Immature natural killer cell (primary cell): Measurements from ENCODE around the gene EPHA2. TPM values are rescaled to one million over a fixed set of nuclear protein-coding genes. Genes with fewer than 3 reads are reported as not detected.
A peak's percentile ranks its signal among the peaks of the same experiment; 100 is the strongest.

Source experiments
- DNase-seq, 3 donors: peaks; one replicate each; pipeline ENCODE4 v3.0.0; 2022; ENCODE audit warnings: mixed read lengths in 1 of 3
- H3K27ac Mint-ChIP-seq, 6 donors: one replicate each; pipeline ENCODE4 v1.8.0; 2020; ENCODE audit warnings: mixed read lengths in 6 of 6, mild to moderate bottlenecking in 5 of 6, inconsistent platforms in 4 of 6, moderate library complexity in 3 of 6
- H3K27me3 Mint-ChIP-seq, 3 donors: one replicate each; pipeline ENCODE4 v1.8.0; 2020 to 2021; ENCODE audit warnings: low read depth in 3 of 3, mild to moderate bottlenecking in 3 of 3, mixed read lengths in 3 of 3, moderate library complexity in 3 of 3, inconsistent platforms in 1 of 3
- H3K36me3 Mint-ChIP-seq, 3 donors: one replicate each; pipeline ENCODE4 v1.8.0; 2020; ENCODE audit warnings: mixed read lengths in 3 of 3, inconsistent platforms in 2 of 3, mild to moderate bottlenecking in 2 of 3
- H3K4me1 Mint-ChIP-seq, 2 donors: one replicate each; pipeline ENCODE4 v1.8.0; 2020; ENCODE audit warnings: inconsistent platforms in 2 of 2, mild to moderate bottlenecking in 2 of 2, mixed read lengths in 2 of 2, moderate library complexity in 1 of 2
- H3K4me3 Mint-ChIP-seq, 5 donors: one replicate each; pipeline ENCODE4 v1.8.0; 2020; ENCODE audit warnings: mild to moderate bottlenecking in 5 of 5, mixed read lengths in 5 of 5, inconsistent platforms in 3 of 5, moderate library complexity in 3 of 5
- H3K9me3 Mint-ChIP-seq, 6 donors: one replicate each; pipeline ENCODE4 v1.8.0; 2020; ENCODE audit warnings: mild to moderate bottlenecking in 6 of 6, mixed read lengths in 6 of 6, inconsistent platforms in 4 of 6, moderate library complexity in 3 of 6
- polyA plus RNA-seq, 3 donors: library from polyadenylated mRNA; unstranded; fragments of 300-500 nt; fragmentation: Illumina TruSeq; gene quantifications; one replicate each; pipeline ENCODE4 v1.2.3, GENCODE V29; 2021

The EPHA2 gene
- polyA plus RNA-seq, 3 donors from 2014 or later, result not detected

GRCh38 chr1:16146279-16147155 is 9.4 kb downstream of the EPHA2 start:
- H3K27me3 Mint-ChIP-seq, result peaks cover 0 to 5% (median 2%) of the 10 kb centered on the region in 3 donors
- peaks cover 19 to 22% of the 10 kb centered on the region in 2 donors for H3K4me1 Mint-ChIP-seq
- no peaks in the 10 kb centered on the region for H3K9me3 Mint-ChIP-seq
- H3K4me3 Mint-ChIP-seq, result no peak overlapping the region
- peak overlapping the region in 1 of 6 donors; percentile 16 for H3K27ac Mint-ChIP-seq
- H3K36me3 Mint-ChIP-seq, result no peaks in the 10 kb centered on the region
- DNase-seq, result no peak

- Mint-ChIP-seq H3K27me3 (peaks cover 0 to 2% (median 2%) of the 10 kb centered on the region in 3 donors), H3K27ac (no peak overlapping the region), H3K4me1 (peaks cover 12 to 15% of the 10 kb centered on the region in 2 donors), H3K4me3 (no peak overlapping the region), H3K36me3 (no peaks in the 10 kb centered on the region), H3K9me3 (no peaks in the 10 kb centered on the region)
- DNase-seq, result no peak
Measured at GRCh38 chr1:16145662-16146278, 10.1 kb downstream of the EPHA2 start.

- no peak for DNase-seq
- Mint-ChIP-seq H3K27me3 (peaks cover 0 to 2% (median 2%) of the 10 kb centered on the region in 3 donors), H3K9me3 (no peaks in the 10 kb centered on the region), H3K4me3 (no peak overlapping the region), H3K36me3 (no peaks in the 10 kb centered on the region), H3K27ac (no peak overlapping the region), H3K4me1 (peaks cover 6 to 8% of the 10 kb centered on the region in 2 donors)
Measured at GRCh38 chr1:16145030-16145661, 10.7 kb downstream of the EPHA2 start.

GRCh38 chr1:16144325-16145029 is 11.4 kb downstream of the EPHA2 start:
- H3K27me3 Mint-ChIP-seq, result peaks cover 0 to 2% (median 2%) of the 10 kb centered on the region in 3 donors
- DNase-seq, result no peak
- H3K9me3 Mint-ChIP-seq, result no peaks in the 10 kb centered on the region
- no peak overlapping the region for H3K27ac Mint-ChIP-seq
- H3K4me1 Mint-ChIP-seq, result peaks cover 0 to 2% of the 10 kb centered on the region in 2 donors
- H3K36me3 Mint-ChIP-seq, result no peaks in the 10 kb centered on the region
- no peak overlapping the region for H3K4me3 Mint-ChIP-seq

- H3K36me3 Mint-ChIP-seq, result no peaks in the 10 kb centered on the region
- peaks cover 0 to 3% (median 2%) of the 10 kb centered on the region in 3 donors for H3K27me3 Mint-ChIP-seq
- H3K4me3 Mint-ChIP-seq, result no peak overlapping the region
- no peak for DNase-seq
- H3K27ac Mint-ChIP-seq, result no peak overlapping the region
- H3K9me3 Mint-ChIP-seq, result no peaks in the 10 kb centered on the region
- H3K4me1 Mint-ChIP-seq, result no peaks in the 10 kb centered on the region
Measured at GRCh38 chr1:16143566-16144324, 12.1 kb downstream of the EPHA2 start.

- Mint-ChIP-seq H3K36me3 (no peaks in the 10 kb centered on the region), H3K9me3 (no peaks in the 10 kb centered on the region), H3K27ac (no peak overlapping the region), H3K4me3 (no peak overlapping the region), H3K27me3 (peaks cover 0 to 4% (median 2%) of the 10 kb centered on the region in 3 donors), H3K4me1 (no peaks in the 10 kb centered on the region)
- DNase-seq, result no peak
Measured at GRCh38 chr1:16143005-16143565, 12.8 kb downstream of the EPHA2 start.

GRCh38 chr1:16142383-16142995 is 13.4 kb downstream of the EPHA2 start:
- Mint-ChIP-seq H3K4me1 (no peaks in the 10 kb centered on the region), H3K36me3 (no peaks in the 10 kb centered on the region), H3K27ac (no peak overlapping the region), H3K4me3 (no peak overlapping the region), H3K9me3 (no peaks in the 10 kb centered on the region), H3K27me3 (peaks cover 0 to 4% (median 2%) of the 10 kb centered on the region in 3 donors)
- DNase-seq, result no peak

GRCh38 chr1:16141573-16142336 is 14.1 kb downstream of the EPHA2 start:
- no peaks in the 10 kb centered on the region for H3K9me3 Mint-ChIP-seq
- H3K27ac Mint-ChIP-seq, result peak overlapping the region in 1 of 6 donors; percentile 5

GRCh38 chr1:16140068-16140596 is 15.7 kb downstream of the EPHA2 start:
- Mint-ChIP-seq H3K36me3 (no peaks in the 10 kb centered on the region), H3K4me3 (no peak overlapping the region), H3K27ac (no peak overlapping the region), H3K9me3 (no peaks in the 10 kb centered on the region), H3K4me1 (no peaks in the 10 kb centered on the region), H3K27me3 (peaks cover 0 to 4% (median 2%) of the 10 kb centered on the region in 3 donors)
- no peak for DNase-seq

More at GRCh38 chr1:16141573-16142336, 14.1 kb downstream of the EPHA2 start:
- no peaks in the 10 kb centered on the region for H3K4me1 Mint-ChIP-seq
- no peaks in the 10 kb centered on the region for H3K36me3 Mint-ChIP-seq
- H3K27me3 Mint-ChIP-seq, result peaks cover 0 to 4% (median 2%) of the 10 kb centered on the region in 3 donors
- no peak overlapping the region for H3K4me3 Mint-ChIP-seq
- no peak for DNase-seq

- no peak for DNase-seq
- H3K36me3 Mint-ChIP-seq, result no peaks in the 10 kb centered on the region
- H3K27ac Mint-ChIP-seq, result peak overlapping the region in 1 of 6 donors; percentile 6
- H3K4me1 Mint-ChIP-seq, result no peaks in the 10 kb centered on the region
- peaks cover 0 to 4% (median 2%) of the 10 kb centered on the region in 3 donors for H3K27me3 Mint-ChIP-seq
- no peaks in the 10 kb centered on the region for H3K9me3 Mint-ChIP-seq
- H3K4me3 Mint-ChIP-seq, result no peak overlapping the region
Measured at GRCh38 chr1:16139473-16139962, 16.4 kb downstream of the EPHA2 start.

GRCh38 chr1:16138772-16139221 is 17.1 kb downstream of the EPHA2 start:
- H3K4me3 Mint-ChIP-seq, result no peak overlapping the region
- DNase-seq, result no peak
- H3K9me3 Mint-ChIP-seq, result no peaks in the 10 kb centered on the region
- peaks cover 0 to 4% (median 2%) of the 10 kb centered on the region in 3 donors for H3K27me3 Mint-ChIP-seq
- H3K36me3 Mint-ChIP-seq, result no peaks in the 10 kb centered on the region
- no peak overlapping the region for H3K27ac Mint-ChIP-seq
- H3K4me1 Mint-ChIP-seq, result no peaks in the 10 kb centered on the region
